K562 (cell line): ENCODE results near the gene SLC6A9. TPM values are rescaled to one million over a fixed set of nuclear protein-coding genes. Genes with fewer than 3 reads are reported as not detected.

Experiments
- ATAC-seq: fragments of 200-7000 bp; cut with Tn5 transposase; 3 replicates; pipeline ENCODE4 v1.9.1; 2020; ENCODE audit warnings: moderate library complexity
- BruUV-seq: library from RNA; stranded (reverse); fragments of 400-500 nt; replicated peaks from 2 replicates; lab custom pipeline; 2021; lab: Mats Ljungman, UMichigan
- CTCF ChIA-PET: fragments of 300-600 bp; formaldehyde crosslinking; extraction: SDS; loops from one replicate; lab custom pipeline; 2021; ENCODE audit warnings: low intra/inter-chr PET ratio; lab: Yijun Ruan, JAX
- POLR2A ChIA-PET: fragments of 300-600, 350-650 bp; sonication (Branson Sonifier 250); formaldehyde crosslinking; extraction: SDS; loops from one replicate; lab custom pipeline; 2021; ENCODE audit warnings: antibody characterized with exemption, inconsistent platforms; lab: Yijun Ruan, JAX
- DNase-seq, 4 experiments: peaks; one replicate each; pipeline versions ENCODE4 v3.0.0 to v3.0.0-alpha.2; 2011 to 2018; ENCODE audit warnings: low spot score in 3 of 4, mixed read lengths in 3 of 4; ENCODE audit errors: extremely low read depth in 1 of 4
- FAIRE-seq: peaks from 2 replicates; lab custom pipeline; 2011; peaks lifted over from hg19 to GRCh38; lab: Jason Lieb, UNC
- H2AFZ ChIP-seq: 2 replicates; pipeline ENCODE4 v1.6.0; 2011; ENCODE audit warnings: low read depth, low read length, control low read depth, inconsistent platforms
- H3K27ac ChIP-seq: fragments of 200-600 bp; 3 replicates; pipeline ENCODE4 v1.8.0; 2011; ENCODE audit warnings: low read depth, mild to moderate bottlenecking, control low read depth, inconsistent platforms, low read length, moderate library complexity, mixed read lengths; ENCODE audit errors: extremely low read depth
- H3K27me3 ChIP-seq, 2 experiments: fragments of 300-600 bp in 1 of 2; 2 replicates in 1 of 2; 3 replicates in 1 of 2; pipeline versions ENCODE4 v1.6.0 to v1.8.0; 2011; ENCODE audit warnings: inconsistent platforms in 2 of 2, low read length in 2 of 2, mild to moderate bottlenecking in 1 of 2, mixed read lengths in 1 of 2, moderate library complexity in 1 of 2; ENCODE audit not compliant: control insufficient read depth in 2 of 2, insufficient read depth in 2 of 2
- H3K36me3 ChIP-seq: fragments of 300-600 bp; 3 replicates; pipeline ENCODE4 v1.8.0; 2011; ENCODE audit warnings: mild to moderate bottlenecking, low read length, inconsistent platforms; ENCODE audit not compliant: control insufficient read depth, insufficient read depth
- H3K4me1 ChIP-seq, 2 experiments: fragments of 200-600 bp in 1 of 2; replicated peaks in 1 of 2; 2 replicates in 1 of 2; 3 replicates in 1 of 2; pipeline versions ENCODE4 v1.5.1 to v1.8.0; 2011; ENCODE audit warnings: inconsistent platforms in 2 of 2, low read length in 2 of 2, mild to moderate bottlenecking in 1 of 2, mixed read lengths in 1 of 2, moderate library complexity in 1 of 2; ENCODE audit not compliant: control insufficient read depth in 2 of 2, insufficient read depth in 2 of 2
- H3K4me2 ChIP-seq: 2 replicates; pipeline ENCODE4 v1.6.1; 2011; ENCODE audit warnings: low read length, control low read depth, inconsistent platforms, mixed read lengths; ENCODE audit not compliant: insufficient read depth
- H3K4me3 ChIP-seq: fragments of 200-600 bp; sonication (generic), shearing (Covaris generic); 2 replicates; pipeline ENCODE4 v1.5.1; 2016; ENCODE audit warnings: control low read depth, inconsistent platforms
- H3K79me2 ChIP-seq: fragments of 200-600 bp; 3 replicates; pipeline ENCODE4 v1.8.0; 2011; ENCODE audit warnings: low read length, inconsistent platforms; ENCODE audit not compliant: control insufficient read depth, insufficient read depth
- H3K9ac ChIP-seq, 2 experiments: 2 replicates each; pipeline versions ENCODE4 v1.6.0 to v1.6.1; 2011; ENCODE audit warnings: low read depth in 2 of 2, low read length in 2 of 2, control low read depth in 1 of 2, inconsistent platforms in 1 of 2, mild to moderate bottlenecking in 1 of 2, mixed read lengths in 1 of 2; ENCODE audit not compliant: insufficient read depth in 1 of 2
- H3K9me1 ChIP-seq: one replicate; pipeline ENCODE4 v1.6.0; 2011; ENCODE audit warnings: inconsistent platforms, mild to moderate bottlenecking, low read length, moderate library complexity; ENCODE audit not compliant: control insufficient read depth, insufficient read depth
- H3K9me3 ChIP-seq: replicated peaks from 2 replicates; pipeline ENCODE4 v1.5.1; 2011; ENCODE audit warnings: low read depth, low read length, inconsistent platforms; ENCODE audit not compliant: control insufficient read depth, insufficient read depth
- H4K20me1 ChIP-seq: replicated peaks from 2 replicates; pipeline ENCODE4 v1.6.1; 2011; ENCODE audit warnings: low read length, inconsistent platforms, mixed read lengths; ENCODE audit not compliant: control insufficient read depth, insufficient read depth
- NRF1 ChIP-seq, 2 experiments: fragments of 450-650 bp; IDR thresholded peaks in 1 of 2; conservative IDR thresholded peaks in 1 of 2; 2 replicates each; pipeline ENCODE4 v1.6.1; 2014; ENCODE audit warnings: mild to moderate bottlenecking in 2 of 2
- STAT5B ChIP-seq: fragments of 250-450 bp; sonication (Bioruptor Pico); IDR thresholded peaks from 2 replicates; pipeline ENCODE4 v1.8.0; 2021; ENCODE audit warnings: mild to moderate bottlenecking, inconsistent platforms
- TBP ChIP-seq: optimal IDR thresholded peaks from 2 replicates; pipeline ENCODE3; 2011; ENCODE audit warnings: low read depth, low read length, improper control_type of control experiment
- ZNF639 ChIP-seq, 2 experiments: fragments of 200-800 bp in 1 of 2; sonication (Bioruptor generic) in 1 of 2; sonication (generic) in 1 of 2; formaldehyde crosslinking in 1 of 2; IDR thresholded peaks in 1 of 2; conservative IDR thresholded peaks in 1 of 2; 2 replicates each; pipeline versions ENCODE4 v1.5.0 to v1.6.1; 2016 to 2020; ENCODE audit warnings: missing compliant biosample characterization in 1 of 2, missing genetic modification characterization in 1 of 2, missing genetic modification reagents in 1 of 2
- ZNF76 ChIP-seq: fragments of 250-450 bp; sonication (Bioruptor Pico); IDR thresholded peaks from 2 replicates; pipeline ENCODE4 v1.4.0; 2020; ENCODE audit warnings: mild to moderate bottlenecking, moderate library complexity, borderline replicate concordance
- WGBS: fragments of 100-300 bp; shearing (Covaris generic); methylation state at CpG from one replicate; pipeline ENCODE4 v1.1.6; 2016; ENCODE audit warnings: low coverage, mixed read lengths; ENCODE audit not compliant: insufficient coverage; ENCODE audit errors: missing lambda C conversion rate; 5-methylcytosine and 5-hydroxymethylcytosine counted together
- in situ Hi-C: fragments of 300-500 bp; cut with MboI; formaldehyde crosslinking; loops from 4 replicates; pipeline ENCODE4 v1.15.0; 2018; ENCODE audit warnings: inconsistent platforms, mixed read lengths
- intact Hi-C: fragments of 100-400 bp; cut with micrococcal nuclease; formaldehyde crosslinking; loops from 2 replicates; pipeline ENCODE4 v1.14.2; 2022
- polyA plus RNA-seq, 8 experiments: library from polyadenylated mRNA; depleted of rRNA in 4 of 8; stranded (reverse) in 5 of 8; unstranded in 3 of 8; fragments of >200 nt; fragmentation: Nextera tagmentation in 2 of 8; fragmentation: Illumina TruSeq in 1 of 8; extraction: Ambion mirVana in 2 of 8; extraction: Trizol in 1 of 8; gene quantifications; 2 replicates each; pipeline versions ENCODE4 v1.2.1 to v1.2.3, GENCODE V29; 2011 to 2014; ENCODE audit warnings: inconsistent platforms in 1 of 8, missing spikeins in 1 of 8
- total RNA-seq, 7 experiments: library from RNA; depleted of rRNA in 6 of 7; stranded (reverse); fragments of >200 nt in 6 of 7; fragmentation: Illumina TruSeq in 2 of 7; extraction: Trizol in 2 of 7; gene quantifications; 2 replicates each; pipeline versions ENCODE4 v1.2.1 to v1.2.3, GENCODE V29; 2011 to 2021; ENCODE audit warnings: low replicate concordance in 1 of 7

Gene SLC6A9
- total and polyA plus RNA-seq, 9 of the 15 experiments (the other 6 are each of a cell fraction or from before 2014, with no cell fraction given), result 0.17 to 18.7 (median 2.9) TPM

GRCh38 chr1:43954036-43954435 lies 77.2 kb downstream of the SLC6A9 start:
- in situ Hi-C loops, result no loop called here
- no peak overlapping the region for H3K4me2 ChIP-seq
- no peak for FAIRE-seq
- no peak for DNase-seq
- ChIA-PET POLR2A (interaction anchor here (0.6 to 1.6 kb wide), 3 partner anchors 18 to 89 kb away, joined by 3 to 7 read pairs (median 4); partner anchors contain the start of gene ATP6V0B), CTCF (no interaction called here)
- H3K4me3 ChIP-seq, result no peak overlapping the region
- H3K27me3 ChIP-seq, result no peaks in the 10 kb centered on the region
- no peak overlapping the region for H3K27ac ChIP-seq
- H3K9me3 ChIP-seq, result no peaks in the 10 kb centered on the region
- no TSS peak for BruUV-seq
- peaks cover 43% of the 10 kb centered on the region for H3K36me3 ChIP-seq
- peaks cover 20 to 24% of the 10 kb centered on the region in 2 experiments; a peak in 4 of 5 replicates for H3K4me1 ChIP-seq
- no peak overlapping the region for H3K9ac ChIP-seq
- 87% methylated on average over 4 of the region's 5 CpGs for WGBS
- H3K9me1 ChIP-seq, result no peaks in the 10 kb centered on the region
- intact Hi-C loops, result no loop called here
- peaks cover 15% of the 10 kb centered on the region; the same call in 1 of the 2 replicates for H4K20me1 ChIP-seq
- no peak overlapping the region for H2AFZ ChIP-seq
- no peak for TF ChIP-seq ZNF639 (CRISPR knock-in tag; conservative IDR thresholded peaks at IDR 0.05 in 1 of 2, IDR thresholded peaks at IDR 0.05 in 1 of 2)
- no peak for TF ChIP-seq NRF1 (conservative IDR thresholded peaks at IDR 0.05 in 1 of 2, IDR thresholded peaks at IDR 0.05 in 1 of 2)
- TF ChIP-seq ZNF76 (CRISPR knock-in tag), result no peak
- no peak for TF ChIP-seq TBP
- no peak for TF ChIP-seq STAT5B (CRISPR knock-in tag)
- 0 out of 3 replicates have a peak, but pooled peaks cover 8% of the 10 kb centered on the region for H3K79me2 ChIP-seq
- ATAC-seq, result no peak
